Measurements from ENCODE around the gene MKI67.
A peak's percentile ranks its signal among the peaks of the same experiment; 100 is the strongest.

The MKI67 gene

GRCh38 chr10:128150045-128150493 lies 23.8 kb upstream of the MKI67 start:
- Histone ChIP-seq H3K4me3 (ENCODE audit: low read depth, low read length) (peak overlapping the region; percentile 68), H3K4me1 (0 out of 2 replicates have a peak, but pooled peaks cover 3% of the 10 kb centered on the region)
- DNase-seq, result peak; percentile 86

GRCh38 chr10:128149267-128150014 lies 23.2 kb upstream of the MKI67 start:
- Histone ChIP-seq H3K27me3 (no peaks in the 10 kb centered on the region), H3K9me3 (no peaks in the 10 kb centered on the region), H3K36me3 (no peaks in the 10 kb centered on the region), H3K4me3 (ENCODE audit: low read depth, low read length) (peak overlapping the region; percentile 36), H3K4me1 (0 out of 2 replicates have a peak, but pooled peaks cover 3% of the 10 kb centered on the region)
- no peak for TF ChIP-seq CTCF (IDR thresholded peaks at IDR 0.05; ENCODE audit: low read depth, low read length)
- DNase-seq, result no peak

More at GRCh38 chr10:128150045-128150493, 23.8 kb upstream of the MKI67 start:
- Histone ChIP-seq H3K36me3 (no peaks in the 10 kb centered on the region), H3K9me3 (no peaks in the 10 kb centered on the region), H3K27me3 (no peaks in the 10 kb centered on the region)
- TF ChIP-seq CTCF (IDR thresholded peaks at IDR 0.05; ENCODE audit: low read depth, low read length), result peak; percentile 70

GRCh38 chr10:128147669-128148068 lies 21.4 kb upstream of the MKI67 start:
- H3K36me3 ChIP-seq, result no peaks in the 10 kb centered on the region
- DNase-seq, result no peak
- H3K9me3 ChIP-seq, result no peaks in the 10 kb centered on the region
- TF ChIP-seq CTCF (IDR thresholded peaks at IDR 0.05; ENCODE audit: low read depth, low read length), result no peak
- H3K4me1 ChIP-seq, result no peaks in the 10 kb centered on the region
- no peaks in the 10 kb centered on the region for H3K27me3 ChIP-seq
- H3K4me3 ChIP-seq (ENCODE audit: low read depth, low read length), result no peak overlapping the region

- Histone ChIP-seq H3K36me3 (no peaks in the 10 kb centered on the region), H3K9me3 (no peaks in the 10 kb centered on the region), H3K4me3 (ENCODE audit: low read depth, low read length) (no peak overlapping the region), H3K27me3 (no peaks in the 10 kb centered on the region), H3K4me1 (no peaks in the 10 kb centered on the region)
- DNase-seq, result no peak
- no peak for TF ChIP-seq CTCF (IDR thresholded peaks at IDR 0.05; ENCODE audit: low read depth, low read length)
These were observed 20.8 kb upstream of the MKI67 start for GRCh38 chr10:128147064-128147463.

GRCh38 chr10:128144547-128144946 lies 18.3 kb upstream of the MKI67 start:
- no peak overlapping the region for H3K4me3 ChIP-seq (ENCODE audit: low read depth, low read length)
- H3K36me3 ChIP-seq, result no peaks in the 10 kb centered on the region
- no peak for TF ChIP-seq CTCF (IDR thresholded peaks at IDR 0.05; ENCODE audit: low read depth, low read length)
- no peak for DNase-seq
- H3K27me3 ChIP-seq, result no peaks in the 10 kb centered on the region
- H3K9me3 ChIP-seq, result no peaks in the 10 kb centered on the region
- no peaks in the 10 kb centered on the region for H3K4me1 ChIP-seq

- Histone ChIP-seq H3K9me3 (no peaks in the 10 kb centered on the region), H3K27me3 (no peaks in the 10 kb centered on the region), H3K4me1 (no peaks in the 10 kb centered on the region), H3K36me3 (no peaks in the 10 kb centered on the region), H3K4me3 (ENCODE audit: low read depth, low read length) (no peak overlapping the region)
- TF ChIP-seq CTCF (IDR thresholded peaks at IDR 0.05; ENCODE audit: low read depth, low read length), result no peak
- no peak for DNase-seq
These were observed 17.3 kb upstream of the MKI67 start for GRCh38 chr10:128143531-128143930.

Data from BE2C (cell line).